Measurements from ENCODE around the gene EXOC4. TPM values are rescaled to one million over a fixed set of nuclear protein-coding genes. Genes with fewer than 3 reads are reported as not detected.
A peak's percentile ranks its signal among the peaks of the same experiment; 100 is the strongest.

EXOC4 gene
- total and polyA plus RNA-seq, 2 donors (not counting 1 experiment from before 2014, with no cell fraction given), result 79.6 to 158 TPM

- Histone ChIP-seq H2AFZ (ENCODE audit: low read length) (no peak overlapping the region), H3K27ac (ENCODE audit: insufficient read depth, low read length) (no peak overlapping the region), H3K4me1 (ENCODE audit: control insufficient read depth, extremely low read depth, insufficient read depth, low read length) (no peaks in the 10 kb centered on the region), H3K27me3 (ENCODE audit: control insufficient read depth, insufficient read depth, low read length) (no peaks in the 10 kb centered on the region), H3K79me2 (ENCODE audit: control insufficient read depth, insufficient read depth, low read length) (no peaks in the 10 kb centered on the region), H3K36me3 (ENCODE audit: control insufficient read depth, insufficient read depth, low read length) (no peaks in the 10 kb centered on the region), H3K4me2 (ENCODE audit: extremely low read depth, insufficient read depth, low read length) (no peak overlapping the region), H3K9ac (ENCODE audit: insufficient read depth, low read length) (no peak overlapping the region), H3K9me3 (ENCODE audit: control insufficient read depth, insufficient read depth, low read depth, low read length) (no peaks in the 10 kb centered on the region), H4K20me1 (ENCODE audit: control insufficient read depth, extremely low read depth, insufficient read depth, low read length) (no peaks in the 10 kb centered on the region), H3K4me3 (replicated peaks in 1 of 4; ENCODE audit: control extremely low read depth in 1 of 4, insufficient read depth in 1 of 4, low read depth in 3 of 4, low read length in 4 of 4) (no peak overlapping the region)
- no peak for DNase-seq (ENCODE audit: low read depth in 2 of 2)
- TF ChIP-seq CTCF (conservative IDR thresholded peaks at IDR 0.05 in 1 of 2, IDR thresholded peaks at IDR 0.05 in 1 of 2; ENCODE audit: low read depth in 1 of 2, low read length in 2 of 2) (no peak), EZH2 (IDR thresholded peaks at IDR 0.05; ENCODE audit: low read length, missing control alignments) (no peak)
These were observed 47.2 kb downstream of the EXOC4 start for GRCh38 chr7:133300088-133300487.

- TF ChIP-seq EZH2 (IDR thresholded peaks at IDR 0.05; ENCODE audit: low read length, missing control alignments), result no peak
- TF ChIP-seq CTCF (conservative IDR thresholded peaks at IDR 0.05 in 1 of 2, IDR thresholded peaks at IDR 0.05 in 1 of 2; ENCODE audit: low read depth in 1 of 2, low read length in 2 of 2), result no peak
- no peaks in the 10 kb centered on the region for H3K36me3 ChIP-seq (ENCODE audit: control insufficient read depth, insufficient read depth, low read length)
- no peak overlapping the region for H3K27ac ChIP-seq (ENCODE audit: insufficient read depth, low read length)
- H2AFZ ChIP-seq (ENCODE audit: low read length), result no peak overlapping the region
- no peaks in the 10 kb centered on the region for H3K9me3 ChIP-seq (ENCODE audit: control insufficient read depth, insufficient read depth, low read depth, low read length)
- H3K79me2 ChIP-seq (ENCODE audit: control insufficient read depth, insufficient read depth, low read length), result no peaks in the 10 kb centered on the region
- peak in 1 of 2 donors; percentile 49 for DNase-seq (ENCODE audit: low read depth in 2 of 2)
- H3K9ac ChIP-seq (ENCODE audit: insufficient read depth, low read length), result no peak overlapping the region
- no peak overlapping the region for H3K4me3 ChIP-seq (replicated peaks in 1 of 4; ENCODE audit: control extremely low read depth in 1 of 4, insufficient read depth in 1 of 4, low read depth in 3 of 4, low read length in 4 of 4)
- H3K27me3 ChIP-seq (ENCODE audit: control insufficient read depth, insufficient read depth, low read length), result no peaks in the 10 kb centered on the region
- H3K4me2 ChIP-seq (ENCODE audit: extremely low read depth, insufficient read depth, low read length), result no peak overlapping the region
- no peaks in the 10 kb centered on the region for H3K4me1 ChIP-seq (ENCODE audit: control insufficient read depth, extremely low read depth, insufficient read depth, low read length)
- H4K20me1 ChIP-seq (ENCODE audit: control insufficient read depth, extremely low read depth, insufficient read depth, low read length), result no peaks in the 10 kb centered on the region
These were observed 47.9 kb downstream of the EXOC4 start for GRCh38 chr7:133300811-133301210.

GRCh38 chr7:133301444-133301843, 48.6 kb downstream of the EXOC4 start:
- H3K4me1 ChIP-seq (ENCODE audit: control insufficient read depth, extremely low read depth, insufficient read depth, low read length), result no peaks in the 10 kb centered on the region
- H3K27me3 ChIP-seq (ENCODE audit: control insufficient read depth, insufficient read depth, low read length), result no peaks in the 10 kb centered on the region
- DNase-seq (ENCODE audit: low read depth in 2 of 2), result peak in 1 of 2 donors; percentile 41
- no peaks in the 10 kb centered on the region for H3K9me3 ChIP-seq (ENCODE audit: control insufficient read depth, insufficient read depth, low read depth, low read length)
- TF ChIP-seq EZH2 (IDR thresholded peaks at IDR 0.05; ENCODE audit: low read length, missing control alignments) (no peak), CTCF (conservative IDR thresholded peaks at IDR 0.05 in 1 of 2, IDR thresholded peaks at IDR 0.05 in 1 of 2; ENCODE audit: low read depth in 1 of 2, low read length in 2 of 2) (no peak)
- no peak overlapping the region for H3K4me2 ChIP-seq (ENCODE audit: extremely low read depth, insufficient read depth, low read length)
- H2AFZ ChIP-seq (ENCODE audit: low read length), result no peak overlapping the region
- no peaks in the 10 kb centered on the region for H3K36me3 ChIP-seq (ENCODE audit: control insufficient read depth, insufficient read depth, low read length)
- H3K9ac ChIP-seq (ENCODE audit: insufficient read depth, low read length), result no peak overlapping the region
- no peak overlapping the region for H3K27ac ChIP-seq (ENCODE audit: insufficient read depth, low read length)
- no peaks in the 10 kb centered on the region for H3K79me2 ChIP-seq (ENCODE audit: control insufficient read depth, insufficient read depth, low read length)
- H4K20me1 ChIP-seq (ENCODE audit: control insufficient read depth, extremely low read depth, insufficient read depth, low read length), result no peaks in the 10 kb centered on the region
- H3K4me3 ChIP-seq (replicated peaks in 1 of 4; ENCODE audit: control extremely low read depth in 1 of 4, insufficient read depth in 1 of 4, low read depth in 3 of 4, low read length in 4 of 4), result no peak overlapping the region

Measured in fibroblast of lung (primary cell).